Heart right ventricle (tissue), 16 donors: Measurements from ENCODE around the gene PROK1. TPM values are rescaled to one million over a fixed set of nuclear protein-coding genes. Genes with fewer than 3 reads are reported as not detected.

Source experiments
- ATAC-seq, 8 donors: fragments of 200-7000 bp; cut with Tn5 transposase; one replicate each; pipeline ENCODE4 v1.9.1; 2020; ENCODE audit warnings: mild to moderate bottlenecking in 8 of 8, moderate library complexity in 8 of 8, moderate number of reproducible peaks in 1 of 8
- DNase-seq, 2 donors: peaks; one replicate each; pipeline ENCODE4 v3.0.0-alpha.2; 2020
- H3K27ac ChIP-seq, 10 donors: fragments of 200-600 bp; sonication (generic) in 2 of 10; one replicate each; pipeline versions ENCODE4 v1.5.0 to v1.8.0; 2020 to 2022; ENCODE audit warnings: mild to moderate bottlenecking in 3 of 10
- H3K27me3 ChIP-seq, 7 donors: fragments of 200-600 bp; one replicate each; pipeline ENCODE4 v1.8.0; 2021 to 2022; ENCODE audit warnings: mild to moderate bottlenecking in 2 of 7
- H3K36me3 ChIP-seq, 9 donors: fragments of 200-600 bp; sonication (generic) in 1 of 9; one replicate each; pipeline versions ENCODE4 v1.5.0 to v1.8.0; 2020 to 2022; ENCODE audit warnings: mild to moderate bottlenecking in 2 of 9
- H3K4me1 ChIP-seq, 9 donors: fragments of 200-600 bp; sonication (generic) in 1 of 9; one replicate each; pipeline versions ENCODE4 v1.5.0 to v1.8.0; 2020 to 2022; ENCODE audit warnings: mild to moderate bottlenecking in 4 of 9
- H3K4me3 ChIP-seq, 10 donors: fragments of 200-600 bp; sonication (generic) in 2 of 10; one replicate each; pipeline versions ENCODE4 v1.5.0 to v1.8.0; 2020 to 2022; ENCODE audit warnings: mild to moderate bottlenecking in 7 of 10, moderate library complexity in 2 of 10
- H3K9me3 ChIP-seq, 11 donors: fragments of 200-600 bp in 10 of 11; sonication (generic) in 2 of 11; one replicate each; pipeline versions ENCODE4 v1.5.0 to v1.8.0; 2013 to 2022; ENCODE audit warnings: mild to moderate bottlenecking in 2 of 11, control low read depth in 1 of 11, moderate library complexity in 1 of 11
- CTCF ChIP-seq, 9 donors: fragments of 200-600 bp; sonication (generic) in 2 of 9; IDR thresholded peaks; one replicate each; pipeline versions ENCODE4 v1.5.0 to v1.8.0; 2021 to 2022; ENCODE audit warnings: antibody characterized with exemption in 9 of 9, mild to moderate bottlenecking in 5 of 9, moderate library complexity in 1 of 9
- WGBS, 2 donors: extraction: QIAGEN DNeasy Blood & Tissue Kit; methylation state at CpG; one replicate each; pipeline ENCODE4 v1.1.7; 2013; ENCODE audit warnings: inconsistent platforms in 1 of 2; 5-methylcytosine and 5-hydroxymethylcytosine counted together
- intact Hi-C, 10 donors: fragments of 100-400 bp; cut with DNase I; formaldehyde crosslinking; loops; one replicate each; pipeline versions ENCODE4 v1.11.1 to v1.14.2; 2022
- polyA plus RNA-seq, 2 donors: library from polyadenylated mRNA; stranded (reverse); fragments of 200-250 nt; gene quantifications; one replicate each; pipeline ENCODE4 v1.2.3, GENCODE V29; 2013
- total RNA-seq, 10 donors: library from RNA; stranded (reverse); fragmentation: NEBNext Ultra II Directional in 3 of 10; extraction: Animal tissue kit (Norgen Biotek cat#: 25700) in 3 of 10; gene quantifications; one replicate each; pipeline versions ENCODE4 v1.2.1 to v1.2.4, GENCODE V29; 2021 to 2023
- donor health status: Arrhythmogenic right ventricular cardiomyopathy.
- donor health status: ischemic (EF 13 %, LVEDD 7.1; RV severe dilation, severe dysfunction).
- donor health status: healthy with polysubstance abuse.
- donor health status: DM: no; HTN: yes; CAD: no.
- donor health status: DM: no; HTN: no; CAD: no.
- donor health status: ischemic (EF 25% LVEDD 6.9; RV normal size, moderate dysfunction).
- donor health status: ischemic (EF 25% LVEDD 5.7; RV mildly dilated, moderate dysfunction).
- donor health status: healthy.
- donor health status: DM: yes; HTN: yes; CAD: no.
- donor health status: Ischemic cardiomyopathy.
- donor health status: ischemic (EF 35%, LVEDD 5.7; RV mildly dilated, moderate dysfunction).
- donor health status: nonischemic (EF 11% LVEDD 7.7; RV severe dilation, severe dysfunction).
- donor health status: DM: yes; HTN: yes; CAD: no.
- donor health status: PGD.
- donor health status: ischemic (EF 29% LVEDD 5.4; RV normal size, mild dysfunction).
- donor health status: nonischemic (EF 23%, LVEDD 6.1; RV moderate dilation, normal function).

Gene PROK1
- total and polyA plus RNA-seq, 12 donors, result 0.07 to 6.8 (median 0.29) TPM; not detected in 5

DNA sequence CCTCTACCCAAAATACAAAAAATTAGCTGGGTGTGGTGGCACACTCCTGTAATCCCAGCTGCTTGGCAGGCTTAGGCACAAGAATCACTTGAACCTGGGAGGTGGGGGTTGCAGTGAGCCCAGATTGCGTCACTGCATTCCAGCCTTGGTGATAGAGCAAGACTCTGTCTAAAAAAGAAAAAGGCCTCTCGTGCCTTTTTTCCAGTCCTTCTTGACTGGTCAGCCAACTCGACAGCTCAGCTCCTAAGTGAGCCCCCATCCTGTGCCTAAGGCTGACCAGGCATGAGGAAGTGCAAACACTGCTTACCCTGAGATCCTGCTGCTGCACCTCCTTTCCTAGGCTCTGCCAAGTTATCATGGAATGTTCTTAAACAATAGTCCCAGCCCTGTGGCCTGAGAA is 10.1 kb upstream of the PROK1 start:
- H3K9me3 ChIP-seq, result no peaks in the 10 kb centered on the region
- peaks cover 0 to 5% (median 0%) of the 10 kb centered on the region in 9 donors for H3K4me1 ChIP-seq
- no peak overlapping the region for H3K4me3 ChIP-seq
- no peak overlapping the region for H3K27ac ChIP-seq
- H3K36me3 ChIP-seq, result no peaks in the 10 kb centered on the region
- intact Hi-C loops, result no loop called here
- DNase-seq (no peak), ATAC-seq (peak in 1 of 8 donors; percentile 42)
- H3K27me3 ChIP-seq, result no peaks in the 10 kb centered on the region
- 42 to 45% methylated on average over 3 of the region's 3 CpGs for WGBS, 2 donors
- TF ChIP-seq CTCF (IDR thresholded peaks at IDR 0.05), result no peak

DNA sequence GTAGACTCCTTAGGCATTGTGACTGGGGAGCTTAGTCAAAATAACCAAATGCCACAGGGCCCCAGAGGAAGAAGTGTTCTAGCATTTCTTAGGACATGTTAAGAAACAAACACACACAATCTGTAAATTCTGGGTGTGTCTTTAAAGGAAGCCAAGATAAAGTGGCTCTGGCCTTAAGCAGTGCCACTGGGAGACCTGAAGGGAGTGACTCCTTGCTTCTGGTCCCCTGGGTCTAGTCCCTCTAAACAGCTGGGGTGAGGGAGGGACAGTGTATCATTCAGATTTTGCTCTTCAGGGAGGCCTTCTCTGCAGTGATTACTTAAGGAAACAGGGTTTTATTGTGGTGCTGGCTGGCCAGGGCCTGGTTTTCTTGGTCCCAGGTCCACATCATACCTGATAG is 9.1 kb upstream of the PROK1 start:
- intact Hi-C loops, result no loop called here
- Histone ChIP-seq H3K27ac (no peak overlapping the region), H3K36me3 (no peaks in the 10 kb centered on the region), H3K4me1 (peaks cover 0 to 5% (median 0%) of the 10 kb centered on the region in 9 donors), H3K27me3 (no peaks in the 10 kb centered on the region), H3K9me3 (no peaks in the 10 kb centered on the region), H3K4me3 (no peak overlapping the region)
- DNase-seq (no peak), ATAC-seq (peak in 1 of 8 donors; percentile 44)
- no peak for TF ChIP-seq CTCF (IDR thresholded peaks at IDR 0.05)

DNA sequence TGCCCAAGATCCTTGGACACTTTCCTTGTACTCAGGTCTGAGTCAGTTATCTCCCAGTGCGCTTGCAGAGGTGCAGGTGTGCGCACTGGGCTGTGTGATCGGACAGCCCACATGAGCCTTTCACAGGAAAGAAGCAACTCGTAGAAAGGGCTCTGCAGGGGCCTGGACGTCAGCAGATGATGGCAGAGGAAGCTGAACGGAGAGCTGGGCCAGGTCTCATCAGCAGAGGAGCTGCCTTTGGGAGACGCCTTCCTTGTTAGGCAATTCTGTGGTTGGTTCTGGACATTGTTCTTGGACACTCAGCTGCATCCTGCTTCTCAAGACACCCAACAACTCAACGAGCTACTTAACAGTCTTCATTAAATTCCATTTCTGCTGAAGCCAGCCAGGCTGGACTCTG is 7.5 kb upstream of the PROK1 start:
- no peak for ATAC-seq
- Histone ChIP-seq H3K27me3 (peaks cover 0 to 4% (median 0%) of the 10 kb centered on the region in 7 donors), H3K9me3 (no peaks in the 10 kb centered on the region), H3K27ac (no peak overlapping the region), H3K4me1 (peaks cover 0 to 5% (median 0%) of the 10 kb centered on the region in 9 donors), H3K36me3 (no peaks in the 10 kb centered on the region), H3K4me3 (no peak overlapping the region)
- no peak for TF ChIP-seq CTCF (IDR thresholded peaks at IDR 0.05)
- 76 to 80% methylated on average over 8 of the region's 8 CpGs for WGBS, 2 donors
- no peak for DNase-seq
- intact Hi-C loops, result no loop called here

DNA sequence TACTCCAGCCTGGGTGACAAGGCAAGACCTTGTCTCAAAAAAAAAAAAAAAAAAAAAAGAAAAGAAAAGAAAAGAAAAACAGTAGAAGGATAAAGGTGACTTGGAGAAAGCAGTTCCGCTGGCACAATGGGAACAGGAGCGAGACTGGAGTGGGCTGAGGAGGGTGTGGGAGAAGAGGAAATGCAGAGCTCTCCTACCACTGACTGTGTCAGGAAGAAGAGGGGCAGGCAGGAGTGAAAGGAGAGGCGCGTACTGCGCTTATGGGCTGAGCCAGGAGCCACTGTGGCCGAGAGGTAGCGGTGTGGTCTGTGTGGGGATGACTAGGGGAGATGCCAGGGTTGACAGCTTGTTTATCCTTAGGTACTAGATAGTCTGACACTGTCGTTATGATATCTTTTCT is 6.4 kb upstream of the PROK1 start:
- no peak for ATAC-seq
- TF ChIP-seq CTCF (IDR thresholded peaks at IDR 0.05), result no peak
- WGBS, 2 donors, result 66 to 75% methylated on average over 8 of the region's 8 CpGs

More for the DNA sequence above, 6.4 kb upstream of the PROK1 start:
- H3K9me3 ChIP-seq, result no peaks in the 10 kb centered on the region
- intact Hi-C loops, result no loop called here
- peaks cover 0 to 9% (median 4%) of the 10 kb centered on the region in 7 donors for H3K27me3 ChIP-seq
- no peak overlapping the region for H3K27ac ChIP-seq
- no peak overlapping the region for H3K4me3 ChIP-seq
- H3K36me3 ChIP-seq, result no peaks in the 10 kb centered on the region
- DNase-seq, result no peak
- H3K4me1 ChIP-seq, result peaks cover 0 to 5% (median 0%) of the 10 kb centered on the region in 9 donors
